PC-3 (cell line): Measurements from ENCODE around the gene TARBP1.

Experiments
- CTCF ChIP-seq: fragments of 300-600 bp; sonication (generic); conservative IDR thresholded peaks from 2 replicates; pipeline ENCODE4 v1.5.1; 2017; ENCODE audit warnings: antibody characterized with exemption, low read depth, mild to moderate bottlenecking, low read length
- EZH2 ChIP-seq: fragments of 300-600 bp; sonication (generic); IDR thresholded peaks from one replicate; pipeline ENCODE4 v1.6.1; 2017; ENCODE audit warnings: antibody characterized with exemption, mild to moderate bottlenecking, low read length; ENCODE audit not compliant: unreplicated experiment

GRCh38 chr1:234369784-234370183 is 109.2 kb downstream of the TARBP1 start:
- TF ChIP-seq CTCF (no peak), EZH2 (no peak)
